HG03103 (cell line): ENCODE measurements around the gene CCR5AS.
"Not testable (repeated sequence)": the region's sequence is repeated elsewhere in the genome, so short reads cannot be mapped to it uniquely, and the experiment has no call there.

Source experiments
- ATAC-seq: cut with Tn5 transposase; IDR thresholded peaks from one replicate; pipeline ENCODE4 v1.9.1; 2021; ENCODE audit warnings: low read depth; ENCODE audit not compliant: unreplicated experiment

CCR5AS gene

GRCh38 chr3:46406443-46406787 is 451 bp downstream of the CCR5AS start:
- no peak for ATAC-seq

- ATAC-seq: no peak
These were observed 1.4 kb downstream of the CCR5AS start for GRCh38 chr3:46405301-46406019.

GRCh38 chr3:46402902-46403301 is 4.0 kb downstream of the CCR5AS start:
- not testable (repeated sequence) for ATAC-seq

GRCh38 chr3:46401579-46401978 is 5.3 kb downstream of the CCR5AS start:
- no peak for ATAC-seq

GRCh38 chr3:46400846-46401245 is 6.0 kb downstream of the CCR5AS start:
- no peak for ATAC-seq

GRCh38 chr3:46400000-46400734 is 6.7 kb downstream of the CCR5AS start:
- no peak for ATAC-seq

- ATAC-seq: no peak
These were observed 7.3 kb downstream of the CCR5AS start for GRCh38 chr3:46399557-46399956.

- ATAC-seq: no peak
These were observed 7.8 kb downstream of the CCR5AS start for GRCh38 chr3:46399098-46399497.

- ATAC-seq: no peak
These were observed 8.5 kb downstream of the CCR5AS start for GRCh38 chr3:46398186-46398955.

- no peak for ATAC-seq
These were observed 9.8 kb downstream of the CCR5AS start for GRCh38 chr3:46397111-46397510.

GRCh38 chr3:46395766-46396530 is 10.9 kb downstream of the CCR5AS start:
- ATAC-seq: no peak

GRCh38 chr3:46395210-46395661 is 11.6 kb downstream of the CCR5AS start:
- ATAC-seq: no peak

GRCh38 chr3:46393554-46394434 is 13.1 kb downstream of the CCR5AS start:
- no peak for ATAC-seq

GRCh38 chr3:46393011-46393410 is 13.9 kb downstream of the CCR5AS start:
- no peak for ATAC-seq

- not testable (repeated sequence) for ATAC-seq
These were observed 15.3 kb downstream of the CCR5AS start for GRCh38 chr3:46391526-46391925.

GRCh38 chr3:46389306-46389705 is 17.6 kb downstream of the CCR5AS start:
- ATAC-seq: no peak

GRCh38 chr3:46388847-46389246 is 18.0 kb downstream of the CCR5AS start:
- ATAC-seq: not testable (repeated sequence)

GRCh38 chr3:46386205-46386604 is 20.7 kb downstream of the CCR5AS start:
- no peak for ATAC-seq

- no peak for ATAC-seq
These were observed 22.9 kb downstream of the CCR5AS start for GRCh38 chr3:46383951-46384330.
